Activated CD8-positive, alpha-beta T cell treated with anti-CD3 and anti-CD28 coated beads for 36 hours (primary cell): ENCODE results near the gene DIS3L2. TPM values are rescaled to one million over a fixed set of nuclear protein-coding genes. Genes with fewer than 3 reads are reported as not detected.
A peak's percentile ranks its signal among the peaks of the same experiment; 100 is the strongest.

Experiments
- ATAC-seq: fragments of 200-7000 bp; cut with Tn5 transposase; one replicate; pipeline ENCODE4 v1.10.0; 2021; ENCODE audit warnings: mild to moderate bottlenecking, moderate library complexity
- CTCF ChIA-PET: fragments of 350-600 bp; sonication (Branson Sonifier 250); formaldehyde crosslinking; loops from one replicate; lab custom pipeline; 2021; ENCODE audit warnings: antibody characterized with exemption; lab: Charles Lee
- POLR2A ChIA-PET: fragments of 350-600 bp; sonication (Branson Sonifier 250); formaldehyde crosslinking; loops from one replicate; lab custom pipeline; 2021; ENCODE audit warnings: antibody characterized with exemption; lab: Charles Lee
- DNase-seq: peaks from one replicate; pipeline ENCODE4 v3.0.0-alpha.2; 2020
- H3K27ac Mint-ChIP-seq: one replicate; pipeline ENCODE4 v1.8.0; 2021; ENCODE audit warnings: mild to moderate bottlenecking, mixed read lengths
- H3K27me3 Mint-ChIP-seq: one replicate; pipeline ENCODE4 v1.8.0; 2021; ENCODE audit warnings: mixed read lengths
- H3K36me3 Mint-ChIP-seq: one replicate; pipeline ENCODE4 v1.8.0; 2021; ENCODE audit warnings: low read depth, mixed read lengths
- H3K4me1 Mint-ChIP-seq: one replicate; pipeline ENCODE4 v1.8.0; 2021; ENCODE audit warnings: low read depth, mixed read lengths
- H3K4me3 Mint-ChIP-seq: one replicate; pipeline ENCODE4 v1.8.0; 2021; ENCODE audit warnings: mild to moderate bottlenecking, moderate library complexity, mixed read lengths
- H3K9me3 Mint-ChIP-seq: one replicate; pipeline ENCODE4 v1.8.0; 2021; ENCODE audit warnings: mixed read lengths
- intact Hi-C: fragments of 100-400 bp; cut with micrococcal nuclease; formaldehyde crosslinking; loops from one replicate; pipeline ENCODE4 v1.10.0; 2022
- total RNA-seq, 2 experiments: library from RNA; stranded (reverse); gene quantifications; one replicate each; pipeline ENCODE4 v1.2.3, GENCODE V29; 2021
- TF ChIP-seq, protein P1 (sequence below): fragments of 200-600 bp; IDR thresholded peaks from one replicate; pipeline ENCODE4 v1.8.0; 2022; ENCODE audit warnings: antibody characterized with exemption, mild to moderate bottlenecking

DIS3L2 gene
- total RNA-seq, 2 experiments from 2014 or later: 26.5 to 27.2 TPM

DNA sequence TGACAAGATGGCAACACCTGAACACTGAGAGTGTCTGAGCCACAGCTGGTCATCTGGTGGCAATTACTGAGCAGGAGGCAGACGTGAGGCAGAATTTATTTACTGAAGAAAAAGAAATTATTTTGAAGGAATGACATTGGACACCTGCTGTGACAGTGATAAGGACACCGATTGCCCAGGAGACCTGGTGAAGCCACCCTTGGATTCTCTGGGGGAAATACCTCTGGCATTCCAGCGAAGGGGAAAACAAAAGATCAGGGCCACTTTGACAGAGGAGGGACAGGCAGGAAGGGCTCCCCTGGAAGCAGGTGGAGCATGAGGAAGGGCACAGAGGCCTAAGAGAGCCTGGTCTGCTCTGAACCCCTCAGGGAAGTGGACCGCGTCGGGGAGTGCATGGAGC is 331.7 kb downstream of the DIS3L2 start:
- Mint-ChIP-seq H3K4me3 (no peak overlapping the region), H3K4me1 (peaks cover 12% of the 10 kb centered on the region), H3K27me3 (no peaks in the 10 kb centered on the region), H3K27ac (no peak overlapping the region), H3K36me3 (no peaks in the 10 kb centered on the region), H3K9me3 (no peaks in the 10 kb centered on the region)
- ChIA-PET CTCF (interaction anchor here (0.7 to 4.7 kb wide), 22 partner anchors 8 to 492 kb away, joined by 3 to 53 read pairs (median 5); no protein-coding TSS in a partner anchor), POLR2A (interaction anchor here (1.5 kb wide), 1 partner anchor 13 kb away, joined by 6 read pairs; no protein-coding TSS in a partner anchor)
- TF ChIP-seq, protein P1, sequence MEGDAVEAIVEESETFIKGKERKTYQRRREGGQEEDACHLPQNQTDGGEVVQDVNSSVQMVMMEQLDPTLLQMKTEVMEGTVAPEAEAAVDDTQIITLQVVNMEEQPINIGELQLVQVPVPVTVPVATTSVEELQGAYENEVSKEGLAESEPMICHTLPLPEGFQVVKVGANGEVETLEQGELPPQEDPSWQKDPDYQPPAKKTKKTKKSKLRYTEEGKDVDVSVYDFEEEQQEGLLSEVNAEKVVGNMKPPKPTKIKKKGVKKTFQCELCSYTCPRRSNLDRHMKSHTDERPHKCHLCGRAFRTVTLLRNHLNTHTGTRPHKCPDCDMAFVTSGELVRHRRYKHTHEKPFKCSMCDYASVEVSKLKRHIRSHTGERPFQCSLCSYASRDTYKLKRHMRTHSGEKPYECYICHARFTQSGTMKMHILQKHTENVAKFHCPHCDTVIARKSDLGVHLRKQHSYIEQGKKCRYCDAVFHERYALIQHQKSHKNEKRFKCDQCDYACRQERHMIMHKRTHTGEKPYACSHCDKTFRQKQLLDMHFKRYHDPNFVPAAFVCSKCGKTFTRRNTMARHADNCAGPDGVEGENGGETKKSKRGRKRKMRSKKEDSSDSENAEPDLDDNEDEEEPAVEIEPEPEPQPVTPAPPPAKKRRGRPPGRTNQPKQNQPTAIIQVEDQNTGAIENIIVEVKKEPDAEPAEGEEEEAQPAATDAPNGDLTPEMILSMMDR: no peak
- intact Hi-C loops: no loop called here
- no peak for DNase-seq
- ATAC-seq: no peak

DNA sequence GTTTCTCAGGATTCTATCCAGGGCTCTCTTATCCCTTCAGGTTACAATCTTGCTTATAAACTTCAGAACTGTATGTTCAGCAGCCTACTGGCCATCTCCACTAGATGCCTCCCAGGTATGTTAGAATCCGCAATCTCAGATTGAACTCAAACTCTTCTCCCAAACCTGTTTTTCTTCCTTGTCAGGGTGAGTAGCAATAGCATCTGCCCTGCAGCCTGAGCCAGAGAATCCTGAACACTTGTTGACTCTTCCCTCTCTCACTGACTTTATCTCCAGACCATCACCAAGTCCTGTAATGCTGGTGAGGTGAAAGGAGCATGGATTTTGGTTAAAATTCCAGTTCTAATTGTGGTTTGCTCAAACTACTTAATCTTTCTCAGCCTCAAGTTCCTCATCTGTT is 334.5 kb downstream of the DIS3L2 start:
- Mint-ChIP-seq H3K9me3 (no peaks in the 10 kb centered on the region), H3K27me3 (no peaks in the 10 kb centered on the region), H3K4me3 (no peak overlapping the region), H3K4me1 (peaks cover 34% of the 10 kb centered on the region), H3K27ac (no peak overlapping the region), H3K36me3 (peaks cover 11% of the 10 kb centered on the region)
- ATAC-seq (no peak), DNase-seq (no peak)
- intact Hi-C loops: no loop called here
- POLR2A ChIA-PET: no interaction called here
- CTCF ChIA-PET: no interaction called here
- TF ChIP-seq, protein P1: no peak

DNA sequence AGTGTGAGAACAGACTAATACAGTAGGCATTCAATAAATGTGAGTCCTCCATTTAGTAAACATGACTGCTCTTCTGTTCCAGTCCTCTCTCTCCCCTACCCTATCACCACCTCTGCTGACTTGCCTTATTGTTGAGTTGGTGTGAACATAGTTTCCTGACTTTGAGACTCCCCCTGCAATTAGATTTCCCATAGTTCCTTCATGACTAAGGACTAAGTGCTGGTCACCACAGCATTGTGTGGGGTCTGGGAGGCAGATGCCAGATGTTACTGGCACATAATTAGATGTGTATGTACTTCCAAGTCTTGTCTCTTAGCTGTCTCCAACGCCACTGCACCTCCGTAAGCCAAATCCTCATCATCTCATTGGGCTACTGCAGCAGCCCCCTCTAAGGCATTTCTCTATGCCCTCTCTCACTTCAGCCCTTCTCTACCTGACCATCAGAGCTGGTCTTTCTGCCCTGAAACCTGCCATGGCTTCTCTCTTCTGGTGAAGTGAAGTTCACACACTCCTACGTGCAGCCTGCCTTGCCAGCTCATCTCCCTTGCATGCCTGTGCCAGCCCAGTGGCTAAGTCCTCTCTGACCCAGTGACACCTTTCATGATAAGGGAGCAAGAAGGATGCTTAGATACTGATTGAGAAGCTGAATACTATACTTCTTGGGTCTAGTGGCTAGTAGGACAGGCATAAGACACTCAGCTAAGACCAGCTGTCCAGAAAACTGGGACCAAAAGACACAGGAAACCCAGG is 335.4 kb downstream of the DIS3L2 start:
- Mint-ChIP-seq H3K4me3 (no peak overlapping the region), H3K36me3 (peaks cover 16% of the 10 kb centered on the region), H3K27me3 (no peaks in the 10 kb centered on the region), H3K4me1 (peaks cover 34% of the 10 kb centered on the region), H3K27ac (no peak overlapping the region), H3K9me3 (no peaks in the 10 kb centered on the region)
- POLR2A ChIA-PET: no interaction called here
- no peak for ATAC-seq
- intact Hi-C loops: no loop called here
- no peak for DNase-seq
- TF ChIP-seq, protein P1: no peak
- CTCF ChIA-PET: interaction anchor here (0.8 to 1.6 kb wide), 3 partner anchors 10 to 396 kb away, joined by 3 to 5 read pairs (median 4); no protein-coding TSS in a partner anchor

DNA sequence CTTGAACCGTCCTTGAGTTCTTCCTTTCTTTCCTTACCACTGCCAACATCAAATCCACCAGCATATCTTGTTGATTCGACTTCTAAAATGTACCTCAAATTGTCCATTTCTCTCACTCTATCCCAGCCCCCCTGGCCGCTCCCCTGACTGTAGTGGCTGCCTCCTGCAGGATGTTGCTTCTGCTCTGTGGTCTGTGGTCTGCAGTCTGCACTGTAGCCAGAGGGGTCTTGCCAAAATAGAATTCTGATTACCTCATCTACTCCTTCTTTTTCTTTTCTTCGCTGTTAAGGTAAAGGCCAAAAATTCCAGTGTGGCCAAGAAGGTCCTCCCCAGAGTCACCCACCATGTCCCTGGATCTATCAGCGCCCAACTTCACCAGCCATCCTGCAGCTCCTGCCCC is 337.6 kb downstream of the DIS3L2 start:
- Mint-ChIP-seq H3K9me3 (peaks cover 2% of the 10 kb centered on the region), H3K4me1 (peaks cover 24% of the 10 kb centered on the region), H3K27me3 (no peaks in the 10 kb centered on the region), H3K27ac (no peak overlapping the region), H3K36me3 (peaks cover 22% of the 10 kb centered on the region), H3K4me3 (no peak overlapping the region)
- DNase-seq (peak; percentile 22), ATAC-seq (peak; percentile 48)
- TF ChIP-seq, protein P1: no peak
- POLR2A ChIA-PET: interaction anchor here (1.0 to 1.5 kb wide), 2 partner anchors 10 to 314 kb away, joined by 4 to 5 read pairs; no protein-coding TSS in a partner anchor
- CTCF ChIA-PET: interaction anchor here (0.7 to 2.7 kb wide), 3 partner anchors 16 to 28 kb away, joined by 3 to 11 read pairs (median 4); no protein-coding TSS in a partner anchor
- intact Hi-C loops: no loop called here
